GM23338 (cell line): ENCODE data around the gene BICDL2. TPM values are rescaled to one million over a fixed set of nuclear protein-coding genes. Genes with fewer than 3 reads are reported as not detected.
A peak's percentile ranks its signal among the peaks of the same experiment; 100 is the strongest.
"Not testable (repeated sequence)": the region's sequence is repeated elsewhere in the genome, so short reads cannot be mapped to it uniquely, and the experiment has no call there.

Experiments
- ATAC-seq: fragments of 200-7000 bp; cut with Tn5 transposase; 3 replicates; pipeline ENCODE4 v1.9.1; 2020
- DNase-seq: peaks from one replicate; pipeline ENCODE4 v3.0.0-alpha.2; 2015; ENCODE audit warnings: low spot score
- H2AFZ ChIP-seq: fragments of 200-600 bp; sonication (generic); 2 replicates; pipeline ENCODE4 v1.8.0; 2016; ENCODE audit warnings: antibody characterized with exemption, mild to moderate bottlenecking, moderate library complexity
- H3F3A ChIP-seq: fragments of 200-600 bp; sonication (generic); replicated peaks from 2 replicates; pipeline ENCODE4 v1.8.0; 2017; ENCODE audit warnings: antibody characterized with exemption, mixed run types, low read depth
- H3K27ac ChIP-seq: fragments of 200-600 bp; sonication (generic); 2 replicates; pipeline ENCODE4 v1.6.1; 2016; ENCODE audit warnings: low read depth
- H3K27me3 ChIP-seq: fragments of 200-600 bp; sonication (generic); 2 replicates; pipeline ENCODE4 v1.8.0; 2016; ENCODE audit warnings: mild to moderate bottlenecking, mixed run types, moderate library complexity; ENCODE audit not compliant: insufficient read depth
- H3K36me3 ChIP-seq: fragments of 200-600 bp; sonication (generic); 2 replicates; pipeline ENCODE4 v1.8.0; 2016; ENCODE audit warnings: mild to moderate bottlenecking; ENCODE audit not compliant: insufficient read depth
- H3K4me1 ChIP-seq: fragments of 200-600 bp; sonication (generic); 2 replicates; pipeline ENCODE4 v1.8.0; 2016; ENCODE audit warnings: mild to moderate bottlenecking, moderate library complexity; ENCODE audit not compliant: insufficient read depth
- H3K4me2 ChIP-seq: fragments of 200-600 bp; sonication (generic); 2 replicates; pipeline ENCODE4 v1.7.1; 2017; ENCODE audit warnings: mixed run types
- H3K4me3 ChIP-seq: fragments of 200-600 bp; sonication (generic); 2 replicates; pipeline ENCODE4 v1.6.1; 2016; ENCODE audit warnings: mixed run types
- H3K79me2 ChIP-seq: fragments of 200-600 bp; sonication (generic); replicated peaks from 2 replicates; pipeline ENCODE4 v1.8.0; 2017; ENCODE audit warnings: mild to moderate bottlenecking; ENCODE audit not compliant: insufficient read depth
- H3K9me2 ChIP-seq: fragments of 200-600 bp; sonication (generic); 2 replicates; pipeline ENCODE4 v1.8.0; 2017; ENCODE audit not compliant: insufficient read depth
- H4K20me1 ChIP-seq: fragments of 200-600 bp; sonication (generic); replicated peaks from 2 replicates; pipeline ENCODE4 v1.8.0; 2017; ENCODE audit warnings: mild to moderate bottlenecking; ENCODE audit not compliant: insufficient read depth
- H3K27ac Mint-ChIP-seq: 2 replicates; pipeline ENCODE4 v1.8.0; 2020; ENCODE audit warnings: inconsistent platforms, mild to moderate bottlenecking, moderate library complexity, mixed read lengths
- H3K27me3 Mint-ChIP-seq: 3 replicates; pipeline ENCODE4 v1.8.0; 2022; ENCODE audit warnings: low read depth, mild to moderate bottlenecking, moderate library complexity, mixed read lengths, inconsistent platforms; ENCODE audit not compliant: insufficient read depth, poor library complexity
- H3K36me3 Mint-ChIP-seq: 3 replicates; pipeline ENCODE4 v1.8.0; 2021; ENCODE audit warnings: low read depth, mild to moderate bottlenecking, inconsistent platforms, moderate library complexity, mixed read lengths
- H3K4me1 Mint-ChIP-seq: 3 replicates; pipeline ENCODE4 v1.8.0; 2020; ENCODE audit warnings: mild to moderate bottlenecking, inconsistent platforms, mixed read lengths
- H3K4me3 Mint-ChIP-seq: 3 replicates; pipeline ENCODE4 v1.8.0; 2021; ENCODE audit warnings: moderate library complexity, mild to moderate bottlenecking, inconsistent platforms, mixed read lengths
- H3K9me3 Mint-ChIP-seq: 3 replicates; pipeline ENCODE4 v1.8.0; 2020; ENCODE audit warnings: moderate library complexity, mild to moderate bottlenecking, inconsistent platforms, mixed read lengths
- CREB1 ChIP-seq: fragments of 250-450 bp; sonication (Bioruptor Pico); IDR thresholded peaks from 2 replicates; pipeline ENCODE4 v1.5.0; 2020; ENCODE audit warnings: low read depth, mild to moderate bottlenecking, moderate library complexity
- EZH2phosphoT487 ChIP-seq: fragments of 200-600 bp; sonication (generic); IDR thresholded peaks from one replicate; pipeline ENCODE4 v1.8.1; 2018; ENCODE audit warnings: antibody characterized with exemption; ENCODE audit not compliant: unreplicated experiment
- STAT1 ChIP-seq: IDR thresholded peaks from one replicate; pipeline ENCODE4 v1.6.1; 2016; ENCODE audit warnings: antibody characterized with exemption; ENCODE audit not compliant: unreplicated experiment
- ZNF114 ChIP-seq: fragments of 250-450 bp; sonication (Bioruptor Pico); IDR thresholded peaks from 2 replicates; pipeline ENCODE4 v1.5.0; 2020; ENCODE audit warnings: mild to moderate bottlenecking, moderate library complexity
- ZNF331 ChIP-seq: fragments of 250-450 bp; sonication (Bioruptor Pico); IDR thresholded peaks from 2 replicates; pipeline ENCODE4 v1.5.0; 2020; ENCODE audit warnings: low read depth, mild to moderate bottlenecking, moderate library complexity
- ZNF462 ChIP-seq: fragments of 250-450 bp; sonication (Bioruptor Pico); IDR thresholded peaks from 2 replicates; pipeline ENCODE4 v1.5.0; 2020; ENCODE audit warnings: mild to moderate bottlenecking, moderate library complexity
- polyA plus RNA-seq: library from polyadenylated mRNA; unstranded; fragments of >200 nt; fragmentation: Nextera tagmentation; extraction: Ambion mirVana; gene quantifications from 2 replicates; pipeline ENCODE4 v1.2.1, GENCODE V29; 2016
- total RNA-seq: library from RNA; depleted of rRNA; stranded (reverse); fragments of >200 nt; shearing (Covaris generic); gene quantifications from 2 replicates; pipeline ENCODE4 v1.2.3, GENCODE V29; 2014

BICDL2 gene
- total and polyA plus RNA-seq, 2 experiments from 2014 or later, result 12.7 to 18.4 TPM

GRCh38 chr16:3057181-3058138 lies 20.7 kb upstream of the BICDL2 start (continued):
- no peak for TF ChIP-seq ZNF462
- no peak for TF ChIP-seq EZH2phosphoT487
- TF ChIP-seq STAT1, result no peak
- TF ChIP-seq CREB1 (CRISPR knock-in tag), result no peak
- no peak for TF ChIP-seq ZNF114 (CRISPR knock-in tag)

- Histone ChIP-seq H3K27me3 (no peaks in the 10 kb centered on the region; the same call in 1 of the 2 replicates), H3K4me2 (no peak overlapping the region), H3K4me3 (no peak overlapping the region), H3K27ac (no peak overlapping the region), H3K9me2 (no peaks in the 10 kb centered on the region), H3K36me3 (no peaks in the 10 kb centered on the region), H3K79me2 (no peaks in the 10 kb centered on the region; the same call in 1 of the 2 replicates), H2AFZ (no peak overlapping the region), H4K20me1 (no peaks in the 10 kb centered on the region; the same call in 1 of the 2 replicates), H3F3A (peaks cover 15% of the 10 kb centered on the region), H3K4me1 (peaks cover 10% of the 10 kb centered on the region)
- peaks cover 15% of the 10 kb centered on the region for H3K27me3 Mint-ChIP-seq
- no peak overlapping the region for H3K27ac Mint-ChIP-seq
- peaks cover 28% of the 10 kb centered on the region for H3K36me3 Mint-ChIP-seq
- no peak for ATAC-seq
- no peak for DNase-seq
- peaks cover 24% of the 10 kb centered on the region for H3K4me1 Mint-ChIP-seq
- peaks cover 4% of the 10 kb centered on the region; the same call in 2 of the 3 replicates for H3K9me3 Mint-ChIP-seq
- H3K4me3 Mint-ChIP-seq, result no peak overlapping the region
- no peak for TF ChIP-seq ZNF331 (CRISPR knock-in tag)
These were observed 19.8 kb upstream of the BICDL2 start for GRCh38 chr16:3056336-3057180.

- ATAC-seq, H3K36me3 ChIP-seq, H3K27ac Mint-ChIP-seq, H3K4me1 ChIP-seq, H3K4me3 ChIP-seq, H4K20me1 ChIP-seq, H3K9me3 Mint-ChIP-seq, H3K4me3 Mint-ChIP-seq, H3K9me2 ChIP-seq, H3K27me3 ChIP-seq, H3K79me2 ChIP-seq, H2AFZ ChIP-seq, H3K27ac ChIP-seq: not testable (repeated sequence)
- Histone ChIP-seq H3F3A (peaks cover 15% of the 10 kb centered on the region), H3K4me2 (0 out of 2 replicates have a peak overlapping the region, but pooled peaks have one; percentile 14)
- peaks cover 15% of the 10 kb centered on the region for H3K27me3 Mint-ChIP-seq
- H3K4me1 Mint-ChIP-seq, result peaks cover 29% of the 10 kb centered on the region
- peak; percentile 38 for DNase-seq
- H3K36me3 Mint-ChIP-seq, result peaks cover 37% of the 10 kb centered on the region
These were observed 19.0 kb upstream of the BICDL2 start for GRCh38 chr16:3055734-3056115.
